Thyroid gland (tissue), 4 donors: ENCODE results near the gene ADPRS. TPM values are rescaled to one million over a fixed set of nuclear protein-coding genes. Genes with fewer than 3 reads are reported as not detected.

Source experiments
- DNase-seq, 2 donors: peaks; one replicate each; pipeline ENCODE4 v3.0.0-alpha.2; 2019
- H3K27ac ChIP-seq, 3 donors: fragments of 200-600 bp; sonication (generic); 1 replicate in 2 of 3; 2 replicates in 1 of 3; pipeline ENCODE4 v1.5.1; 2016 to 2019; ENCODE audit warnings: mild to moderate bottlenecking in 1 of 3, moderate library complexity in 1 of 3
- H3K27me3 ChIP-seq: fragments of 200-600 bp; sonication (generic); one replicate; pipeline ENCODE4 v1.5.1; 2019
- H3K36me3 ChIP-seq, 2 donors: fragments of 200-600 bp; sonication (generic); one replicate each; pipeline ENCODE4 v1.5.1; 2016 to 2019
- H3K4me1 ChIP-seq, 2 donors: fragments of 200-600 bp; sonication (generic); one replicate each; pipeline ENCODE4 v1.5.1; 2017 to 2019
- H3K4me3 ChIP-seq, 3 donors: fragments of 200-600 bp; sonication (generic); replicated peaks in 1 of 3; 1 replicate in 2 of 3; 2 replicates in 1 of 3; pipeline ENCODE4 v1.5.1; 2016; ENCODE audit warnings: mild to moderate bottlenecking in 1 of 3
- H3K9me3 ChIP-seq: fragments of 200-600 bp; sonication (generic); one replicate; pipeline ENCODE4 v1.5.1; 2017
- CTCF ChIP-seq, 6 experiments: fragments of 200-600 bp in 3 of 6; fragments of 450-650 bp in 3 of 6; sonication (generic) in 3 of 6; IDR thresholded peaks; one replicate each; pipeline ENCODE4 v1.5.1; 2016 to 2019; ENCODE audit warnings: antibody characterized with exemption in 6 of 6, mild to moderate bottlenecking in 2 of 6, inconsistent platforms in 1 of 6, moderate library complexity in 1 of 6
- POLR2A ChIP-seq, 2 donors: fragments of 450-650 bp; IDR thresholded peaks; one replicate each; pipeline ENCODE4 v1.6.1; 2017; ENCODE audit warnings: antibody characterized with exemption in 2 of 2, mild to moderate bottlenecking in 2 of 2, moderate library complexity in 1 of 2
- WGBS, 2 donors: methylation state at CpG; one replicate each; pipeline ENCODE4 v1.1.5; 2017; 5-methylcytosine and 5-hydroxymethylcytosine counted together
- intact Hi-C: fragments of 100-400 bp; cut with DNase I; formaldehyde crosslinking; loops from one replicate; pipeline ENCODE4 v1.15.1; 2023
- total RNA-seq, 4 donors: library from RNA; depleted of rRNA; stranded (reverse); fragments of >200 nt; gene quantifications; one replicate each; pipeline ENCODE4 v1.2.3, GENCODE V29; 2016

Gene ADPRS
- total RNA-seq, 4 donors from 2014 or later = 31.8 to 50.1 (median 41.7) TPM

- Histone ChIP-seq H3K27ac (no peak overlapping the region), H3K36me3 (no peaks in the 10 kb centered on the region), H3K27me3 (no peaks in the 10 kb centered on the region), H3K9me3 (no peaks in the 10 kb centered on the region), H3K4me1 (peaks cover 0 to 6% of the 10 kb centered on the region in 2 donors), H3K4me3 (no peak overlapping the region)
- intact Hi-C loops = no loop called here
- TF ChIP-seq CTCF (IDR thresholded peaks at IDR 0.05) = no peak
- TF ChIP-seq POLR2A (IDR thresholded peaks at IDR 0.05) = no peak
- WGBS, 2 donors = 68 to 73% methylated on average over 5 of the region's 5 CpGs
- DNase-seq = no peak
Observed at GRCh38 chr1:36114371-36114770, 25.7 kb downstream of the ADPRS start.

GRCh38 chr1:36115200-36115669 is 26.5 kb downstream of the ADPRS start:
- no peak overlapping the region for H3K4me3 ChIP-seq
- no peaks in the 10 kb centered on the region for H3K27me3 ChIP-seq
- intact Hi-C loops = no loop called here
- H3K9me3 ChIP-seq = no peaks in the 10 kb centered on the region
- H3K4me1 ChIP-seq = peaks cover 0 to 6% of the 10 kb centered on the region in 2 donors
- no peak overlapping the region for H3K27ac ChIP-seq
- 81 to 82% methylated on average over 7 to 17 of the region's 18 CpGs for WGBS, 2 donors
- TF ChIP-seq CTCF (IDR thresholded peaks at IDR 0.05) = no peak
- no peak for TF ChIP-seq POLR2A (IDR thresholded peaks at IDR 0.05)
- no peaks in the 10 kb centered on the region for H3K36me3 ChIP-seq
- no peak for DNase-seq

- intact Hi-C loops = no loop called here
- 79% methylated on average over 5 of the region's 5 CpGs for WGBS, 2 donors
- Histone ChIP-seq H3K9me3 (no peaks in the 10 kb centered on the region), H3K4me3 (no peak overlapping the region), H3K27me3 (no peaks in the 10 kb centered on the region), H3K36me3 (no peaks in the 10 kb centered on the region), H3K4me1 (peaks cover 0 to 1% of the 10 kb centered on the region in 2 donors), H3K27ac (no peak overlapping the region)
- no peak for TF ChIP-seq CTCF (IDR thresholded peaks at IDR 0.05)
- TF ChIP-seq POLR2A (IDR thresholded peaks at IDR 0.05) = no peak
- DNase-seq = no peak
Observed at GRCh38 chr1:36115931-36116330, 27.2 kb downstream of the ADPRS start.

- Histone ChIP-seq H3K27ac (no peak overlapping the region), H3K4me1 (no peaks in the 10 kb centered on the region), H3K4me3 (no peak overlapping the region), H3K9me3 (no peaks in the 10 kb centered on the region), H3K36me3 (no peaks in the 10 kb centered on the region), H3K27me3 (no peaks in the 10 kb centered on the region)
- 79 to 94% methylated on average over 2 to 5 of the region's 5 CpGs for WGBS, 2 donors
- no peak for TF ChIP-seq CTCF (IDR thresholded peaks at IDR 0.05)
- TF ChIP-seq POLR2A (IDR thresholded peaks at IDR 0.05) = no peak
- no peak for DNase-seq
- intact Hi-C loops = no loop called here
Observed at GRCh38 chr1:36116901-36117300, 28.2 kb downstream of the ADPRS start.

- no peaks in the 10 kb centered on the region for H3K9me3 ChIP-seq
- no peaks in the 10 kb centered on the region for H3K36me3 ChIP-seq
- no peak overlapping the region for H3K27ac ChIP-seq
- no peaks in the 10 kb centered on the region for H3K27me3 ChIP-seq
- no peaks in the 10 kb centered on the region for H3K4me1 ChIP-seq
- DNase-seq = no peak
- H3K4me3 ChIP-seq = no peak overlapping the region
- 72 to 78% methylated on average over 9 of the region's 10 CpGs for WGBS, 2 donors
- intact Hi-C loops = no loop called here
- no peak for TF ChIP-seq CTCF (IDR thresholded peaks at IDR 0.05)
- TF ChIP-seq POLR2A (IDR thresholded peaks at IDR 0.05) = no peak
Observed at GRCh38 chr1:36118447-36119204, 29.9 kb downstream of the ADPRS start.
